Mucosa of rectum (tissue), 2 donors: ENCODE results near the gene CATSPERZ.
"Not testable (repeated sequence)": the region's sequence is repeated elsewhere in the genome, so short reads cannot be mapped to it uniquely, and the experiment has no call there.

Experiments
- H3K27ac ChIP-seq, 2 donors: one replicate each; pipeline ENCODE4 v1.7.0; 2013; ENCODE audit warnings: inconsistent platforms in 2 of 2, low read depth in 2 of 2, low read length in 2 of 2
- H3K27me3 ChIP-seq, 2 donors: one replicate each; pipeline ENCODE4 v1.7.0; 2013; ENCODE audit warnings: low read length in 2 of 2; ENCODE audit not compliant: control insufficient read depth in 2 of 2, insufficient read depth in 2 of 2
- H3K36me3 ChIP-seq, 2 donors: one replicate each; pipeline ENCODE4 v1.7.0; 2013; ENCODE audit warnings: low read length in 2 of 2; ENCODE audit not compliant: control insufficient read depth in 2 of 2, insufficient read depth in 2 of 2
- H3K4me1 ChIP-seq, 2 donors: one replicate each; pipeline ENCODE4 v1.7.0; 2013; ENCODE audit warnings: low read length in 2 of 2, mild to moderate bottlenecking in 1 of 2; ENCODE audit not compliant: control insufficient read depth in 2 of 2, insufficient read depth in 2 of 2
- H3K4me3 ChIP-seq, 2 donors: one replicate each; pipeline ENCODE4 v1.7.0; 2013; ENCODE audit warnings: low read length in 2 of 2
- H3K9ac ChIP-seq, 2 donors: one replicate each; pipeline ENCODE4 v1.7.0; 2013; ENCODE audit warnings: low read length in 2 of 2, low read depth in 1 of 2, mild to moderate bottlenecking in 1 of 2
- H3K9me3 ChIP-seq, 2 donors: one replicate each; pipeline ENCODE4 v1.7.0; 2013; ENCODE audit warnings: low read length in 2 of 2; ENCODE audit not compliant: control insufficient read depth in 2 of 2
- donor health status: healthy.
- donor health status: Normal muscosa, but diverticular disease.

The CATSPERZ gene

DNA sequence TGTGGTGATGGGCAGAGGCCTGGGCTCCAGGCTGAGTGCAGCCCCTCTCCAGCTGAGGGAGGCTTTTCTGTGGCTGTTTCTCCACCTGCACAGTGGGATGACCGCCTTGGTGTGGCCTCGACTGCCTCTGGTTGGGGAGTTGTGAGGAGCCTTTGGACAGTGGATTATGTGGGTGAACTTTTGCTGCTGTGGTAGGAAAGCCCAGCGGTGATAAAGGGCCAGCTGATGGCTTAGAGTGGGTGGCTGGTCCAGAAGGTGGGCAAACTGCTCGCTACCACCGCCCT, 3.8 kb downstream of the CATSPERZ start:
- H3K9ac ChIP-seq: peak overlapping the region; percentile 89 to 90
- H3K4me1 ChIP-seq: peaks cover 33 to 42% of the 10 kb centered on the region in 2 donors
- H3K36me3 ChIP-seq: peaks cover 0 to 6% of the 10 kb centered on the region in 2 donors
- peaks cover 8 to 16% of the 10 kb centered on the region in 2 donors for H3K27me3 ChIP-seq
- H3K27ac ChIP-seq: peak overlapping the region; percentile 99 to 100
- H3K4me3 ChIP-seq: peak overlapping the region; percentile 73 to 84
- H3K9me3 ChIP-seq: no peaks in the 10 kb centered on the region

DNA sequence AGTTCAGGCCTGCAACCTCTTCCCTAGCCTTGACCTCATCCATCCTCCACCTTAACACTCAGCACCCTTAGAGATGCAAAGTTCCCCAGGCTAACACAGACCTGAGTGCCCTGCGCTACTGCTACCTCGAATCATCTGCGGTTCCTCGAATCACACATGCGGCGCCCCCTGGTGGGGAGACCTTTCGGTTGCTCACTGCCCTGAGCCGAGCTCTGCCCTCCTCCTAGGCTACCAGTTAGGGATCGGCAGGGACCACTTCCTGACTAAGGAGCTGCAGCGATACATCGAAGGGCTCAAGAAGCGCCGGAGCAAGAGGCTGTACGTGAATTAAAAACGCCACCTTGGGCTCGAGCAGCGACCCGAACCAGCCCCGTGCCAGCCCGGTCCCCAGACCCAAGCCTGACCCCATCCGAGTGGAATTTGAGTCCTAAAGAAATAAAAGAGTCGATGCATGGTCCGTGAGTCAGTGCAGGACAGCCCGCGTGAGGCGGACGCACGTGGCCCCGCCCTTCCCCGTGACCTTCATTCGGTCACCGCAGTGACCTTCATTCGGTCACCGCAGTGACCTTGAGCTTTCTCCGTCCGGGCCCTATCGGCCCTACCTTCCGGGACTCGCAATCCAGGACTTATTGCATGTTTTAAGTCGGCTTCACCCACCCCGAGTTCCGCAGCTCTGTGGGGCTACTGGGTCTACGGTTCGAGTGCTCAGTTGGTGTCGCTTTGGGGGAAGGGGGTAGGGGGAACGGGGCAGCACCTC, 4.3 kb downstream of the CATSPERZ start:
- H3K4me1 ChIP-seq: peaks cover 33 to 38% of the 10 kb centered on the region in 2 donors
- H3K27ac ChIP-seq: peak overlapping the region; percentile 99 to 100
- peaks cover 0 to 6% of the 10 kb centered on the region in 2 donors for H3K36me3 ChIP-seq
- H3K27me3 ChIP-seq: peaks cover 8 to 11% of the 10 kb centered on the region in 2 donors
- H3K4me3 ChIP-seq: peak overlapping the region; percentile 73 to 84
- H3K9ac ChIP-seq: peak overlapping the region; percentile 89 to 90
- H3K9me3 ChIP-seq: no peaks in the 10 kb centered on the region

DNA sequence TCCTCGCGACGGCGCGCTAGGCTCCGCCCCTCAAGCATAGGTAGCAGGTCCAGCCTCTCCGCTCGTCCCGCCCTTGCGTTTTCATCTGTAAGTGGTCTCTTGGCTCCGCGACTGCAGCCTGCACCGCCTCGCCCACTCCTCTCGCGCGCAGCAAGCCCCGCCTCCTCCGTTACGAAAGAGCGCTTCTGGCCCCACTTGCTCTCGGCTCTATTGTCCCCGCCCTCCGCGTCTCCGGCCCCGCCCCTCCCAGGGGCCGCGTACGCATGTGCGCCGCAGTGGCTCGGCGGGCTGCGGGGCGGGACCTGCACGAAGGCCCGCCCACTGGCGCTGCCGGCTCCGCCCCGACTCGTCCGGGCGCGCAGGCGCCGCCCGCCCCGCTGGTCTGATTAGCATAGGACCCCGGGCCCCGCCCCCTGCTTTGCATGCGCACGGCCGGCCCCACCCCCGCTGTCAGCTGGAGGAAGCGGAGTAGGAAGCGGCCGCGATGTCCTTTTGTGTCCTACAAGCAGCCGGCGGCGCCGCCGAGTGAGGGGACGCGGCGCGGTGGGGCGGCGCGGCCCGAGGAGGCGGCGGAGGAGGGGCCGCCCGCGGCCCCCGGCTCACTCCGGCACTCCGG, 5.0 kb downstream of the CATSPERZ start, which contains the start of gene ESRRA:
TSS of gene ESRRA (plus strand) at position 450 of the 616 bp plus-strand sequence. CDS start 1,656 bp downstream, outside the sequence.
- Histone ChIP-seq H3K9me3 (no peaks in the 10 kb centered on the region), H3K36me3 (peaks cover 0 to 6% of the 10 kb centered on the region in 2 donors), H3K9ac (peak within 1 kb of the TSS; percentile 89 to 90), H3K27me3 (peaks cover 4 to 5% of the 10 kb centered on the region in 2 donors), H3K4me1 (peaks cover 27 to 31% of the 10 kb centered on the region in 2 donors), H3K27ac (peak within 1 kb of the TSS; percentile 99 to 100), H3K4me3 (peak within 1 kb of the TSS; percentile 73 to 92)

DNA sequence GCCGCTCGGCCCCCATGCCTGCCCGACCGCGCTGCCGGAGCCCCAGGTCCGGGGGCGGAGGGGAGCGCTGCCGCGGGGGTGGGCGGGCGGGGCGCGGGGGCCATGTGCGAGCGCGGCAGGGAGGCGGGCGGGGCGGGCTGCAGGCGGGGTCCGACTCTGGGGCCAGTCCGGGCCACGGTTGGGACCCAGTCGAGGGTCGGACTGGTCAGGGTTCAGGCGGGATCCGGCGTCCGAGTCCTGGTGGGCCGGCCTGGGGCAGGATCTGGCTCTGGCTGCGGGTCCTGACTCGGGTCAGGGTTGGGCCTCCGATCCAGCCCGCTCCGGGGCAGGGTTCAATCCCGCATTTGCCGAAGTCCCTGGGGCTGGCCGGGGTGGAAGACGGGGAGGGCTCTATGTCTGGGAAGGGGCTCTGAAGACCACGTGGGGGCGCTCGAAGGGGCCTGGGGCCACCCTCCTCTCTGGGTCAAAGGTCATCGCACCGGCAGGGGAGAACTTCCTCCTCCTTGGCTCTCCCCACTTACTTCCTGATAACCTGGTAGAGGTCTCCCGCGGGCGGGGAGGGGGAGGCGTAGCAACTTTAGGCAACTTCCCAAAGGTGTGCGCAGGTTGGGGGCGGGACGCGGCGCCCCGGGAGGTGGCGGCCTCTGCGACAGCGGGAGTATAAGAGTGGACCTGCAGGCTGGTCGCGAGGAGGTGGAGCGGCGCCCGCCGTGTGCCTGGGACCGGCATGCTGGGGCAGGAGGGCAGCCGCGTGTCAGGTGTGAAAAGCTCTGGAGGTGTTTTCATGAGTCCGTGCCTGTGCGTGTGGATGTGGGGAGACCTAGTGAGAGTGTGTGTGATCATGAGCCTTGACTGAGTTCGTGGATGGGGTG, 5.8 kb downstream of the CATSPERZ start:
- Histone ChIP-seq H3K4me3 (peak overlapping the region; percentile 73 to 92), H3K4me1 (peaks cover 20 to 24% of the 10 kb centered on the region in 2 donors), H3K9me3 (no peaks in the 10 kb centered on the region), H3K27ac (peak overlapping the region; percentile 86 to 92), H3K9ac (peak overlapping the region; percentile 66 to 71), H3K27me3 (no peaks in the 10 kb centered on the region), H3K36me3 (peaks cover 0 to 10% of the 10 kb centered on the region in 2 donors)

DNA sequence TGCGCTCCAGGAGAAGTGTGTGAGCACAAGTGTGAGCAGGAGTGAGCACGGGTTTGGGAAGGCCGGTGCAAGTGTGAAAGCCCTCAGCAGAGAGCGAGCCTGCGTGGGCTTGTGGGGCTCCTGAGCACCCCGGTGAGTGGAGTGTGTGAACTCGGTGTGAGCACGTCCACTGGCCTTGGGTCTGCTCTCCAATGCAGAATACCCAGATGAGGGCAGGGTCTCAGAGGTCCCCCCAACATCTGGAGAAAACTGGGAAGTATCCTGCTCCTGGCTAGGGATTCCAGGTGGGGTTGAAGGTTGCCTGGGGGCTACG, 6.4 kb downstream of the CATSPERZ start:
- Histone ChIP-seq H3K9ac (peak overlapping the region; percentile 66 to 71), H3K4me3 (peak overlapping the region; percentile 73 to 92), H3K4me1 (peaks cover 20 to 24% of the 10 kb centered on the region in 2 donors), H3K27me3 (no peaks in the 10 kb centered on the region), H3K27ac (peak overlapping the region; percentile 86 to 92), H3K36me3 (peaks cover 0 to 12% of the 10 kb centered on the region in 2 donors), H3K9me3 (no peaks in the 10 kb centered on the region)

DNA sequence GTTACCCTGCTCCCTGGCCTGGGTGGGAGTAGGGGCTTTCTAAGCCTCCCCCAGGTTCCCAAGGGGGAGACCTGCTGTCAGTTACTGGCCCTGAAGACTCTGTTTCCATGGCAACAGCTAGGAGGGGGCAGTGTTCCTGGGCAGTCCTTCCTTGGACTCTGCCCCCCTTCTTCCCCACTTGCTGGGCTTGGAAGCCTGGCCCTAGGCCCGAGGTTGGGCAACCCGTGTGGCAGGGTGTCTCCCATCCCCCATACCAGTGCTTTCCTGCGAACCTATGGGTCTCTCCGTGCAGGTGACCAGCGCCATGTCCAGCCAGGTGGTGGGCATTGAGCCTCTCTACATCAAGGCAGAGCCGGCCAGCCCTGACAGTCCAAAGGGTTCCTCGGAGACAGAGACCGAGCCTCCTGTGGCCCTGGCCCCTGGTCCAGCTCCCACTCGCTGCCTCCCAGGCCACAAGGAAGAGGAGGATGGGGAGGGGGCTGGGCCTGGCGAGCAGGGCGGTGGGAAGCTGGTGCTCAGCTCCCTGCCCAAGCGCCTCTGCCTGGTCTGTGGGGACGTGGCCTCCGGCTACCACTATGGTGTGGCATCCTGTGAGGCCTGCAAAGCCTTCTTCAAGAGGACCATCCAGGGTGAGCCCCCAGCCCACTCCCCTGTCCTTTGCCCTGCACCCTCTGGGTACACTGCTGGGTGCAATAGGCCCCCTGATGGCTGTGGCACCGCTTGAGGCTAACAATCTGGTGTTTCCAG, 6.9 kb downstream of the CATSPERZ start:
- peaks cover 0 to 12% of the 10 kb centered on the region in 2 donors for H3K36me3 ChIP-seq
- H3K27ac ChIP-seq: peak overlapping the region; percentile 86 to 92
- H3K9ac ChIP-seq: peak overlapping the region; percentile 66 to 71
- peaks cover 20 to 24% of the 10 kb centered on the region in 2 donors for H3K4me1 ChIP-seq
- no peaks in the 10 kb centered on the region for H3K9me3 ChIP-seq
- H3K4me3 ChIP-seq: peak overlapping the region; percentile 73 to 92
- no peaks in the 10 kb centered on the region for H3K27me3 ChIP-seq

DNA sequence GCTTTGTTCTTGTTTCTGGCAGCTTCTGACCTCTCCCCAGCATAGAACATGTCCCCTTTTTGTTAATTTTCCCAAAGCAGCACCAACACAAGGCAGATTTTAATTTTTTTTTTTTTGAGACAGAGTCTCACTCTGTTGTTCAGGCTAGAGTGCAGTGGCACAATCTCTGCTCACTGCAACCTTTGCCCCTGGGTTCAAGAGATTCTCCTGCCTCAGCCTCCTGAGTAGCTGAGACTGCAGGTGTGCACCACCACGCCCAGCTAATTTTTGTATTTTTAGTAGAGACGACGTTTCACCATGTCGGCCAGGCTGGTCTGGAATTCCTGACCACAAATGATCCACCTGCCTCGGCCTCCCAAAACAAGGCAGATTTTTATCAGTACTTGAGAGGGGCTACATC, 7.6 kb downstream of the CATSPERZ start:
- Histone ChIP-seq H3K4me3 (peak overlapping the region in 1 of 2 donors; percentile 92), H3K36me3 (peaks cover 6 to 17% of the 10 kb centered on the region in 2 donors), H3K4me1 (peaks cover 20 to 24% of the 10 kb centered on the region in 2 donors)
- not testable (repeated sequence) for H3K27ac ChIP-seq, H3K27me3 ChIP-seq, H3K9me3 ChIP-seq, H3K9ac ChIP-seq

DNA sequence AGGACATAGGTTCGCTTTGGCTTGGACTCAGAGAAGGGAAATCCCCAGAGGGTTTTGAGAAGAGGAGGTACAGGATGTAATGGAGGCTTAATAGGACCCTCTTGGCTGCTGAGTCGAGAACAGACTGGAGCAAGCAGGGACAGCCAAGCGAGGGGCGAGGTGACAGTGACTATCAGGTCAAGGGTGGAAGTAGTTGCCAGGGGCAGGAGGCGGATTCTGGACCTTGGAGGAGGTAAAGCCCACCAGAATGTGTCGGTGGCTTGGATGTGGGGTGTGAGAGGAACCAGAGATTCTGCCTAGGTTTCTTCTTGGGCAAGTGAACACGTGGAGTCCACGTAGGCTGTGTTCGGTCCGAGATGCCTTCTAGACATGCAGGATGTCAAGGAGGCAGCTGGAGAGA, 12.8 kb downstream of the CATSPERZ start:
- Histone ChIP-seq H3K36me3 (peaks cover 35 to 41% of the 10 kb centered on the region in 2 donors), H3K4me3 (no peak overlapping the region), H3K4me1 (peaks cover 10 to 15% of the 10 kb centered on the region in 2 donors), H3K27ac (peak overlapping the region in 1 of 2 donors; percentile 28), H3K9ac (peak overlapping the region in 1 of 2 donors; percentile 24), H3K9me3 (no peaks in the 10 kb centered on the region), H3K27me3 (no peaks in the 10 kb centered on the region)

DNA sequence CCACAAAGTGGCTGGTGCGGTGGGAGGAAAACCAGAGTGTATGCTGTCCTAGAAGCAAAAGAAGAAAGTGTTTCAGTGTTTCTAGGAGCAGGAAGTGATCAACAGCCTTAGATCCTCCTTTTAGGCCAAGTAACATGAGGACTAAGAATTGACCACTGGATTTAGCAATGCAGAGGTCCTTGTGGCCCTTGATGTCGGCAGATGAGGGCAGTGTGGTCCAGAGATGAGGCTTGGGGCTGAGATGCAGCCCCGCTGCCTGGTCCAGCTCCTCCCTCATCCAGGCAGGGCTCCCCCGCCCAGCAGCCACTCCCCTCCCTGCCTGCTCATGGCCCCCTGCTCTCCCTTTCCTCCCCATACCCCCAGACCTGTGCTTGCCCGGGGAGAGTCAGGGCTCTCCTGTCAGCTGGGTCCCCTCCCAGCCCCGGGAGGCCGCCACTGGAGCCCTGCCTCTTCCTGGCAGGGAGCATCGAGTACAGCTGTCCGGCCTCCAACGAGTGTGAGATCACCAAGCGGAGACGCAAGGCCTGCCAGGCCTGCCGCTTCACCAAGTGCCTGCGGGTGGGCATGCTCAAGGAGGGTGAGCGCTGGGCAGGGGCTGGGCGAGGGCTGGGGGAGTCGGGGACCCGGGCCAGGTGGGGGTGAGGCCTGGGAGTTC, 13.5 kb downstream of the CATSPERZ start:
- Histone ChIP-seq H3K4me3 (peak overlapping the region in 1 of 2 donors; percentile 13), H3K4me1 (peaks cover 10 to 15% of the 10 kb centered on the region in 2 donors), H3K9me3 (no peaks in the 10 kb centered on the region), H3K9ac (no peak overlapping the region), H3K27ac (peak overlapping the region in 1 of 2 donors; percentile 28), H3K36me3 (peaks cover 35 to 39% of the 10 kb centered on the region in 2 donors), H3K27me3 (no peaks in the 10 kb centered on the region)
